Pancreas (tissue), 10 donors: ENCODE measurements around the gene HEMGN. TPM values are rescaled to one million over a fixed set of nuclear protein-coding genes. Genes with fewer than 3 reads are reported as not detected.

ENCODE experiments used
- ATAC-seq, 4 donors: fragments of 200-7000 bp; cut with Tn5 transposase; one replicate each; pipeline versions ENCODE4 v1.8.0 to v1.9.1; 2020; ENCODE audit warnings: mild to moderate bottlenecking in 4 of 4, moderate library complexity in 4 of 4
- DNase-seq, 6 donors: peaks; one replicate each; pipeline ENCODE4 v3.0.0-alpha.2; 2020
- FAIRE-seq: peaks from 2 replicates; lab custom pipeline; 2012; peaks lifted over from hg19 to GRCh38; lab: Jason Lieb, UNC
- H3K27ac ChIP-seq, 4 donors: fragments of 200-600 bp; sonication (generic); 1 replicate in 3 of 4; 2 replicates in 1 of 4; pipeline versions ENCODE4 v1.5.0 to v1.8.0; 2020
- H3K27me3 ChIP-seq, 4 donors: fragments of 200-600 bp; one replicate each; pipeline ENCODE4 v1.8.0; 2021
- H3K36me3 ChIP-seq, 3 donors: fragments of 200-600 bp; sonication (generic) in 1 of 3; one replicate each; pipeline versions ENCODE4 v1.5.0 to v1.8.0; 2020 to 2021
- H3K4me1 ChIP-seq, 3 donors: fragments of 200-600 bp; one replicate each; pipeline ENCODE4 v1.8.0; 2021
- H3K4me3 ChIP-seq, 4 donors: fragments of 200-600 bp; sonication (generic) in 2 of 4; one replicate each; pipeline versions ENCODE4 v1.5.0 to v1.8.0; 2020 to 2021
- H3K9me3 ChIP-seq, 4 donors: fragments of 200-600 bp; one replicate each; pipeline ENCODE4 v1.8.0; 2021
- CTCF ChIP-seq, 4 donors: fragments of 200-600 bp; sonication (generic) in 3 of 4; IDR thresholded peaks; one replicate each; pipeline versions ENCODE4 v1.5.0 to v1.8.0; 2021; ENCODE audit warnings: antibody characterized with exemption in 4 of 4
- WGBS, 2 donors: extraction: QIAGEN DNeasy Blood & Tissue Kit; methylation state at CpG; one replicate each; pipeline ENCODE4 v1.1.7; 2013; 5-methylcytosine and 5-hydroxymethylcytosine counted together
- intact Hi-C, 3 donors: fragments of 100-400 bp; cut with DNase I; formaldehyde crosslinking; loops; one replicate each; pipeline versions ENCODE4 v1.11.1 to v1.14.2; 2022
- polyA plus RNA-seq, 2 donors: library from polyadenylated mRNA; stranded (reverse); fragments of 200-250 nt; gene quantifications; one replicate each; pipeline ENCODE4 v1.2.3, GENCODE V29; 2013
- total RNA-seq, 6 donors: library from RNA; stranded (reverse); fragmentation: NEBNext Ultra II Directional in 4 of 6; extraction: Animal tissue kit (Norgen Biotek cat#: 25700) in 4 of 6; gene quantifications; one replicate each; pipeline versions ENCODE4 v1.2.1 to v1.2.4, GENCODE V29; 2021 to 2023
- donor health status: healthy with polysubstance abuse.
- donor health status: DM: no; HTN: no; CAD: no; lungs with moderate emphysema.
- donor health status: DM: no; HTN: no; CAD: no.
- donor health status: control.
- donor health status: control.
- donor health status: Bipolar disorder and iron deficiency.
- donor health status: DM: yes; HTN: yes; CAD: no.
- donor health status: DM: no; HTN: no; CAD: no.
- donor health status: DM: no; HTN: no; CAD: no.
- donor health status: DM: yes; HTN: yes; CAD: no.

Gene HEMGN
- total and polyA plus RNA-seq, 8 donors = 0.09 TPM; not detected in 7

DNA sequence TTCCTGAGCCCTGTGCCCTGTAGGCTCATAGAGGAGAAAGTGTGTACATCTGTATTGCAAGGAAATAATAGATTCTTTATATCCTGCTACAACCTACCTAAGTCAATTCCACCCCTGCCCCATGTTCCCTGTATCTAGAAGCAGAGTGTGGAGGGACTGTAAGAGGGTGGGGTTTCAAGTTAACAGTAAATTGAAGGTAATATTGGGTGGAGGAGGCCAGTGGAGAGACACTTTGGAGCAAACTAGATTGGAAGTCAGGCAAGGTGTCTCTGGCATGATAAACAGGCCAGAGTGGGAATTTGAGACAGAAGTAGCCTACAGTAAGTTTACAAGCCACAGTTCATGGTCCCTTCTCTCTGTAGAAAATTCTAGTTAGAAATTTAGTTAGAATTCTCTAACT lies 2.3 kb upstream of the HEMGN start:
- Histone ChIP-seq H3K4me1 (no peaks in the 10 kb centered on the region), H3K36me3 (no peaks in the 10 kb centered on the region), H3K27me3 (peaks cover 0 to 3% (median 0%) of the 10 kb centered on the region in 4 donors), H3K9me3 (no peaks in the 10 kb centered on the region), H3K4me3 (no peak overlapping the region), H3K27ac (no peak overlapping the region)
- FAIRE-seq (no peak), DNase-seq (no peak), ATAC-seq (no peak)
- intact Hi-C loops = no loop called here
- TF ChIP-seq CTCF (IDR thresholded peaks at IDR 0.05) = no peak

DNA sequence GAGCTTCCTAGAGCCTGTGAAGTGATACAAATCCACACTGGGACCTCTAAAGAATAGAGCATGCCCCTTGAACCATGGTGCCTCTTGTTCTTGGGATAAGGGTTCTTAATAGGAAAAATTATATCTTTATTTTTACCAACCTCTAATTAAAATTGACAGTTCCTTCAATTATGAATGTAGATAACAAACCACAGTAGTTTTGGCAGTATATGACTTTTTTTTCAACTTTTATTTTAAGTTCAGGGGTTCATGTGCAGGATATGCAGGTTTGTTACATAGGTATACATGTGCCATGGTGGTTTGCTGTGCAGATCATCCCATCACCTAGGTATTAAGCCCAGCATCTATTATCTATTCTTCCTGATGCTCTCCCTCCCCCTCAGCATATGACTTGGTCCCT lies 974 bp downstream of the HEMGN start:
- no peak for TF ChIP-seq CTCF (IDR thresholded peaks at IDR 0.05)
- H3K9me3 ChIP-seq = no peaks in the 10 kb centered on the region
- no peak for DNase-seq
- H3K36me3 ChIP-seq = no peaks in the 10 kb centered on the region
- H3K4me3 ChIP-seq = no peak overlapping the region
- intact Hi-C loops = loop anchor here in 1 of 3 donors (10.0 kb wide), 1 partner anchor 98 kb away; no protein-coding TSS in a partner anchor
- no peak for FAIRE-seq
- H3K4me1 ChIP-seq = no peaks in the 10 kb centered on the region
- H3K27ac ChIP-seq = no peak overlapping the region
- no peak for ATAC-seq
- peaks cover 0 to 4% (median 2%) of the 10 kb centered on the region in 4 donors for H3K27me3 ChIP-seq

GRCh38 chr9:97935276-97935675 lies 2.7 kb downstream of the HEMGN start:
- no peak for DNase-seq
- no peak for ATAC-seq
- H3K4me1 ChIP-seq = no peaks in the 10 kb centered on the region
- peaks cover 0 to 4% (median 2%) of the 10 kb centered on the region in 4 donors for H3K27me3 ChIP-seq
- FAIRE-seq = no peak
- no peak overlapping the region for H3K4me3 ChIP-seq
- no peak for TF ChIP-seq CTCF (IDR thresholded peaks at IDR 0.05)
- H3K27ac ChIP-seq = no peak overlapping the region
- WGBS, 2 donors = 38 to 69% methylated on average over 1 of the region's 1 CpG
- H3K36me3 ChIP-seq = no peaks in the 10 kb centered on the region
- H3K9me3 ChIP-seq = no peaks in the 10 kb centered on the region
- intact Hi-C loops = loop anchor here in 1 of 3 donors (10.0 kb wide), 1 partner anchor 100 kb away; no protein-coding TSS in a partner anchor

GRCh38 chr9:97934321-97935115 lies 3.5 kb downstream of the HEMGN start:
- intact Hi-C loops = loop anchor here in 1 of 3 donors (10.0 kb wide), 1 partner anchor 100 kb away; no protein-coding TSS in a partner anchor
- Histone ChIP-seq H3K36me3 (no peaks in the 10 kb centered on the region), H3K27me3 (peaks cover 0 to 4% (median 2%) of the 10 kb centered on the region in 4 donors), H3K9me3 (no peaks in the 10 kb centered on the region), H3K4me3 (no peak overlapping the region), H3K4me1 (no peaks in the 10 kb centered on the region), H3K27ac (no peak overlapping the region)
- DNase-seq (no peak), ATAC-seq (no peak), FAIRE-seq (no peak)
- 16 to 22% methylated on average over 5 to 6 of the region's 6 CpGs for WGBS, 2 donors
- TF ChIP-seq CTCF (IDR thresholded peaks at IDR 0.05) = no peak
